A172 (cell line): ENCODE measurements around the gene SSX2IP. TPM values are rescaled to one million over a fixed set of nuclear protein-coding genes. Genes with fewer than 3 reads are reported as not detected.
A peak's percentile ranks its signal among the peaks of the same experiment; 100 is the strongest.
"Not testable (repeated sequence)": the region's sequence is repeated elsewhere in the genome, so short reads cannot be mapped to it uniquely, and the experiment has no call there.

ENCODE experiments used
- DNase-seq: peaks from one replicate; pipeline ENCODE4 v3.0.0-alpha.2; 2015; ENCODE audit warnings: low spot score
- total RNA-seq: library from RNA; depleted of rRNA; stranded (reverse); fragments of >200 nt; shearing (Covaris generic); gene quantifications from 2 replicates; pipeline ENCODE4 v1.2.3, GENCODE V29; 2014

The SSX2IP gene
- total RNA-seq, 1 experiment from 2014 or later: 26.7 TPM

DNA sequence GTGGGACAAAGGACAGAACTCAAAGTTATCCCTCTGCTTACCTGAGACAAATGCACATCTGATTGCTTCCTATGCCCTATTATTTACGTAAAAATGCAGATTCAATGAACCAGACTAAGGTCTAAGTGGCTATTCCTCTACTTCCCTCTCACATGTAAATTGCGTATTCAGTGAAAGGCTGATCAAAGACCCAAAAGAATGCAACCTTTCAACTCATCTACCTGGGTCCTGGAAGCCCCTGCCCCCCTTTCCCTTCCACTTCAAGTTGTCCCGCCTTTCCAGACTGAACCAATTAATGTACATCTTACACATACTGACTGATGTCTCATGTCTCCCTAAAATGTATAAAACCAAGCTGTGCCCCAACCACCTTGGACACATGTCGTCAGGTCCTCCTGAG is 14.6 kb downstream of the SSX2IP start:
- DNase-seq: no peak

GRCh38 chr1:84675106-84675505 is 15.2 kb downstream of the SSX2IP start:
- no peak for DNase-seq

GRCh38 chr1:84674705-84675104 is 15.6 kb downstream of the SSX2IP start:
- DNase-seq: no peak

- DNase-seq: no peak
These were observed 16.2 kb downstream of the SSX2IP start for GRCh38 chr1:84674021-84674420.

- DNase-seq: no peak
These were observed 18.0 kb downstream of the SSX2IP start for GRCh38 chr1:84672080-84672854.

GRCh38 chr1:84669831-84670230 is 20.4 kb downstream of the SSX2IP start:
- DNase-seq: no peak

GRCh38 chr1:84668185-84668584 is 22.1 kb downstream of the SSX2IP start:
- no peak for DNase-seq

GRCh38 chr1:84665703-84666317 is 24.5 kb downstream of the SSX2IP start:
- DNase-seq: no peak

DNA sequence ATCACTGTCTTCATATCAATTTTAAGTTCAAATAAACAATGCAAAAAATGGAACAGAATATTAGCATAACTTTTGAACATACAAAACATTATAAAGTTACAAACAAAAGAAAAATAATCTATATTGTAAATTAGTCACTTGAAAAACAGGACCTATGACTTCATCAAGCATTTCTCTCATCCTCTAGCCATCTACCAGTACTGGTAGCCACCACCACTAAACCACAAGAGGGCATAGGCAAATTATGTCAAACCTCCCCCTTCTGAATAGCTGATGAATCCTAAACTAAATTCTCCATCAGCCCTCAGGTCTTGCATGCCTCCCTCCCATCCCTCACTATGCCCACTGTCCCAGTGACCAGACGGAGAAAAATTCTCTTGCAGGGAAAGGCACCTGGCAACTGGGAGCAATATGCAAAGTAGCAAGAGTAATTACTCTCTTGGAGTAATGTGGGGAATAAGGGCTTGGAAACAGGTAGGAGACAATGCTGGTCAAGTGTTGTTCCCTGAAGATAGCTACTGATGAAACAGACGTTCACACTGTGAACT is 37.1 kb downstream of the SSX2IP start:
- no peak for DNase-seq

GRCh38 chr1:84644472-84644871 is 45.8 kb downstream of the SSX2IP start:
- no peak for DNase-seq

GRCh38 chr1:84643183-84643582 is 47.1 kb downstream of the SSX2IP start:
- no peak for DNase-seq

DNA sequence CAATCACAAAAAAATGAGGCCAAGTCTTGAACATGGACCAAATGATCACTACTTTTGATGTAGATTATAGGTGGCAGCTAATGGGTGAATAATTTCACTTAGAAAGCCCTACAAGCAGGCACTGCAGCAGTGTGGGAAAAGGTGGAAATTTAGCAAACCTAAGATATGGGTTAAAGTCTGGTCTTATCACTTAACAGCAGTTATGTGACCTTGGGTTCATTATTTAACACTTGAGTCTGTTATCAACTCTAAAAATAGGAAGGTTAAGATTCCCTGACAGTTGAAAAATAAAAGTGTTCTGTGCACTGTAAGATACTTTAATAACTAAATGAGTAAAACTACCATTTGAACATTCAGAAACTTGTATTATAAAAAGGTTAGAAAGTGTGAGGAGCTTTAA is 47.5 kb downstream of the SSX2IP start:
- no peak for DNase-seq

DNA sequence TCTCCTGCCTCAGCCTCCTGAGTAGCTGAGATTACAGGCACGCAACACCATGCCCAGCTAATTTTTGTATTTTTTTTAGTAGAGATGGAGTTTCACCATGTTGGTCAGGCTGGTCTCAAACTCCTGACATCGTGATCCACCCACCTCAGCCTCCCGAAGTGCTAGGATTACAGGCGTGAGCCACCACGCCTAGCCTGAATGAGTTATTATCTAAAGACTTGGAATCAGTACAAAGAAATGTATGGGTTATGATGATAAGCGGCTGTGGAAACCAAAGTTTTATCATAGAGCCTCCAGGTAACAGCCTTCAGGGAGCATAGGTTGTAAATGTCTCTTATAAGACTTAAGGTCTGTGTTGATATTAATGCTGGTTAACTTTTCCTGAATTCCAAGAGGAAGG is 50.5 kb downstream of the SSX2IP start:
- DNase-seq: not testable (repeated sequence)

DNA sequence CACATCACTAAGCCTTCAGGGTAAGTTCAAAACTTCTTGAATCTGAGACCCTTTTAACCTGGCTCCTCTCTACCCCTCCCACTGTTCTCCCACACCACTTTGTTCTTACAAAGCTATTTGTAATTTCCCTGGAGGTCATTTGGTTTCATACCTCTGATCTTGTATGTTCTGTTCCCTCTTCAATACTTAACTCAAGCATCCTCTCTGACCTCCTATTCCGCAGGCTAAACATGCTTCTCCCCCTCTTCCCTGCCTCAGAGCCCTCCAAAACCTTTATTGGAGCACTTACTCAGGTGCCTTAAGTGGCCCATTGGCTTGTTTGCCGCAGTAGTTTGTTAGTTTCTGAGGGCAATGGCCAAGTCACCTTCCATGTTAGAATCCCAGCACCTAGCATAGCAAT is 54.8 kb downstream of the SSX2IP start:
- DNase-seq: no peak

DNA sequence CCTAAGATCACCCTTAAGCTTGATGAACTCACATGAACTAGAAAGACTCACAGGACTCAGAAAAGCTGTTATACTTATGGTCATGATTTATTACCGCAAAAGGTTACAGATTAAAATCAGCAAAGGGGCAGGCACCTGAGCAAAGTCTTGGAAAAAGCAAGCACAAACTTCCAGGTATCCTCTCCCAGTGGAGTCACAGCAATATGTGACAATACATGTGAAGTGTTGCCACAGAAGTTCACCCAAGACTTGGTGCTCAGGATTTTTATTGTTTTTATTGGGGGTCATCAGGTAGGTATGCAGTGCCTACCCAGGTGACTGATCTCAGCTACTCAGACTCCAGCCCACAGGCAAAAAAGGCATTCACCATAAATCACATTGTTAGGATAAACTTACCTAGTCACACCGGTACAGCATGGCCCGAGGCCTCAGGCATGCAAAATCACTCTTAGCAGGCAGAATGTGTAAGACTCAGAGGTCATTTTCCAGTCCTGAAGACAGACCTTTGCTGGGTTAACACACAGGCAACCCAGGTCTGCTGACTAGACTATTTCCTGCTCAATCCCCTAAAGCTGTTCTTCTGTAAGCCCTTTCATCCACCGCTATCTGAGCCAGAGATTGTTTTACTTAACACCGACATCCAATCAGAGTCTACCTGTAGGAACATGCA is 55.6 kb downstream of the SSX2IP start:
- no peak for DNase-seq

DNA sequence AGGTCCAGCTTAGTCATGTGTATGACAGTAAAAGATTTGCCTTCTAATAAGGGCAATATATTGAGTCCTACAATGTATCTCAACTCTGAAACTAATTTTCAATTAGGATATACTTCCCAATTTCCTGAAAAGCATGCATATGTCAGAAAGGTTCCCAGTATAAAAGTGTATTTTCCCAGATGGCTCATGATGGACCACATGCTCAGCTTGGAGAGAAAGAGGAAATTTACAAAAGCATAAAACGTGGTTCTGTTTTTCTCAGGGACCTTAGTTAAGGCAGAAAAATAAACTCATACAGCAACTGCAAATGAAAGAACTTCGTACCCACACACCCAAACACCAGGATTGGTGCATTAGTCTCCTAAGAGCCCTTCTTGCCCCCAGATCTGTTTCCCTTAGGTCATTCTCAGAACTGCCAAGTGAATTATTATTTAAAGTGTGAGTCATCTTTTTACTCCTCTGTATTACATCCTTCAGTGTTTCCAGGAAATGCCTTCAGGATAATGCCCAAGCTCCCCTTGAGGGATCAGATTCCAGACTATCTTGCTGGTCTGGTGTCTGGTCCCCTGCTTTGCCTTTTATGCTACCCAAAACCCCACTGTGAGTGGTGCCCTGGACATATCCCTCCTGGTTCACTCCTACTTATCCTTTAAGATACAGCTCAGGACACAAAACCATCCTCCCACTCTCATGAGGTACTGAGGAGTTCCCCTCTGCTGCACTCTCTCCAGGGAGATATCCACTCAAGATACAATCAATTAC is 57.4 kb downstream of the SSX2IP start:
- DNase-seq: peak; percentile 63

DNA sequence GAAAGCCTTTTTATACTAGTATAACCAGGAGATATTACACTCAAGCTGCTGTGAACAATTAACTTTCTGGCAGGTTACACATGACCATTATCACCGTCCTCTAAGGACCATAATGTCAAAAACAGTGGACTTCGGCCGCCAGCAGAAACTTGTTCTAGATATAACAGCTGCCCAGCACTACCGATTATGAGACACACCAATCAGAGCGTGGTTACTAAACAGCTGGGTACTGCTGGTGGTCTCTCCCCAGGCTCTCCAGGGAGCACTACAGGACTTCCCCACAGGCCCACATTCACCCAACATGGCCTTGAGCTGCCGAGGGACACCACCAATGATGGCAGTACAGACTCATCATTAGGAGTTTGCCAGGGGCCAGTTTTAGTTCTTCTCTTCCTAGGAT is 58.1 kb downstream of the SSX2IP start:
- no peak for DNase-seq

DNA sequence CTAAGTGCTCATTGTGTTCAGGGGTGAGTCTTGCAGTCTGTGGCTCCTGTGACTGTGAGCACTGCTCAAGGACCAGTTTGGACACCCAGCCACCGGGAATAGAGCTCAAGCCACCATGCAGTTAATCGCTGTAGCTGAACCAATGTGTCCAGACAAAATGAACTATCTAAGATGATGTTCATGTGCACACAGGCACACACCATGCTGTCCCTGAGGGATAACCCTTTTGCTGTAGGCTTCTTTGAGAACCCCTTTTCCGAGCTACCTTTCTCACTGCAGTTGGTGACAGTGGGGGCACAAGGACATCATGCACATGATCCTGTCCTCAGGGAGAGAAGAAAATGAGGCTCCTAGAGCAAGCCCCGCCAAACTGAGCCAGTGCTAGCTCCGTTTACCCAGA is 65.4 kb downstream of the SSX2IP start:
- DNase-seq: no peak

DNA sequence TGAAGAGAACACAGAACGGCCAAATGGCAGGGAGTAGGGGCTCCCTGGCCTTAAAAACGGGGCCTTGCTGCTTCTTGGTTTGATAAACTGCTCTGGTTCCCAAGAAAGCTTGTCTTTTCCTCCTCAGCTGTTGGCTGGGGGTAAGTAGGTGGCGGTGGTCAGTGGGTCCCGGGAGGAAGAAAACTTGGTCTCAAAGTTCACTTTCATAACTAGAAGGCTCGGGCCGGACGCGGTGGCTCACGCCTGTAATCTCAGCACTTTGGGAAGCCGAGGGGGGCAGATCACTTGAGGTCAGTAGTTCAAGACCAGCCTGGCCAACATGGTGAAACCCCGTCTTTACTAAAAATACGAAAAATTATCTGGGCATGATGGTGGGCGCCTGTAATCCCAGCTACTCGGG is 68.7 kb downstream of the SSX2IP start:
- DNase-seq: no peak

DNA sequence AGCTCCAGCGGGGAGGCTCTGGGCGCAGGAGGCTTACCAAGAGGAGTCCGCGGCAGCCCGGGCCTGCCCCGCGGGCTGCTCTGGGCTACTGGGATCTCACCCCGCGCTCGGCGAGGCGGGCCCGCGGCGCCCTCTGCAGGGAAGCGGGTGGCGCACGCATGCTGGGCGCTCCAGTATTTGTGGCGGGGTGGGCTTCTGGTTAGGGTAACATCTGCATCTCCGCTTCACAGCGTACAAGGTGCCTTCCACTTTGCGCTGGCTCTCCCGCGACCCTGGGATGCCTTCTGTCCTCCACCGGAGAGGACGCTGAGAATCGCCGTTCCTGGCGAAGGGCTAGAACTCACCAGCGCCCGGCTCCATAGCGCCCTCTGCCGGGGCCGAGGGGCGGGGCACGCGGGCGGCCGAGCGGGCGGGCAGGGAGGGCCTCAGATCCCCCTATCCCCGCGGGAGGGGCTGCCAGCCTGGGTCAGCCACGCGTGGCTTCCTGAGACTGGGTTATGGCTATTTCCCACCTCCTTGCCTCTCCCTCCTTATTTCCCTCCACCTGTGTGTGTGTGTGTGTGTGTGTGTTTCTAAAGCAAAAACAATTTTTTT is 69.4 kb downstream of the SSX2IP start:
- DNase-seq: peak; percentile 43

DNA sequence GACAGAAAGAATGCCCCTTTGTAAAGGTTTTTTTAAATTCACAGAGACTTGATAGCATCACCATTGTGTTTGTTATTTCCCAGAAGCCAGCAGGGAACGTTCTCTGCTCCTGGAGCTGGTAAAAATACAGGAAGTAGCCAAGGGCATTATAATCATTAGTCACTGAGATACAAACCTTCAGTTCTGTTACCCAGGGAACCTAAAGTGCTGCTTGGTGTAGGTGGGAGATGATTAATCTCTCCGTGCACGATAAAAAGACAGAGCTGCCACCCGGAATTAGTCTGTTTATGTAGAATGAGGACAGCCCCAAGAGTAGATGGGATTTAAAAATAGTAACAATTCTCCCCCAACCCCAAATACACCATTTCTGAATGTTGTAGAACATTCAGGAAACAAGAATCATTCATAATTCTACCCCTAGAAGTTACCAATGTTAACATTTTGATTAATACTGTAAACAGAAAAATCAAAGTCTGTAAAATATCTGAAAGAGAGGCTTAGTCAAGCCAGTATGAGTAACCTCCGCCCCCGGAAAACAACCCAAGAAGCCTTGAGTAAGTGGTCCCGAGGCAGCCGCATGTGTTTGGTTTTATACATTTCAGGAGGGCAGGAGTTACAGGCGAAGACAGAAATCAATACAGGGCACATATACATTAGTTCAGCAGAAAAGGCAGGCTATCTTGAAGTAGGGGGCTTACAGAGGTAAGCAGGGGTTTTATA is 70.7 kb downstream of the SSX2IP start:
- peak; percentile 48 for DNase-seq
